ENCODE data around the gene FBXL13. TPM values are rescaled to one million over a fixed set of nuclear protein-coding genes. Genes with fewer than 3 reads are reported as not detected.
"Not testable (repeated sequence)": the region's sequence is repeated elsewhere in the genome, so short reads cannot be mapped to it uniquely, and the experiment has no call there.

Gene FBXL13
- total and polyA plus RNA-seq, 10 of the 15 experiments (the other 5 are each of a cell fraction or from before 2014, with no cell fraction given) = 0.08 to 0.95 (median 0.28) TPM; not detected in 2

- DNase-seq (ENCODE audit: low read depth, low spot score); H3K27me3 ChIP-seq (replicated peaks in 1 of 2; ENCODE audit: control insufficient read depth in 2 of 2, insufficient read depth in 2 of 2, low read length in 1 of 2); H3K4me1 ChIP-seq (ENCODE audit: control insufficient read depth, insufficient read depth, low read length); H2AFZ ChIP-seq (ENCODE audit: control insufficient read depth, low read depth, low read length); H3K36me3 ChIP-seq (ENCODE audit: control insufficient read depth in 2 of 2, insufficient read depth in 2 of 2, low read length in 1 of 2); FAIRE-seq; H3K4me2 ChIP-seq (ENCODE audit: control insufficient read depth, insufficient read depth); H3K9me3 ChIP-seq (replicated peaks; ENCODE audit: control insufficient read depth, insufficient read depth, low read length); SMC1A ChIA-PET (ENCODE audit: uncharacterized antibody, unreplicated experiment); POLR2A ChIA-PET; intact Hi-C loops (cut with micrococcal nuclease; ENCODE audit: unreplicated experiment); H3K4me3 ChIP-seq; in situ Hi-C loops (cut with MboI); H4K20me1 ChIP-seq (ENCODE audit: control insufficient read depth, insufficient read depth); BruUV-seq (replicated peaks); CTCF ChIA-PET; RAD21 ChIA-PET (ENCODE audit: unreplicated experiment); H3K79me2 ChIP-seq (ENCODE audit: control insufficient read depth, insufficient read depth, low read length); H3K9ac ChIP-seq (ENCODE audit: control insufficient read depth, insufficient read depth, low read length); H3K27ac ChIP-seq (ENCODE audit: control insufficient read depth, insufficient read depth); ATAC-seq: not testable (repeated sequence)
- 78% methylated on average over 3 of the region's 3 CpGs for WGBS (ENCODE audit: insufficient coverage, insufficient replicate concordance, low lambda C conversion rate, missing lambda C conversion rate)
Measured at GRCh38 chr7:103018295-103018694, 56.3 kb downstream of the FBXL13 start.

GRCh38 chr7:103011650-103012049 lies 62.9 kb downstream of the FBXL13 start:
- H3K27ac ChIP-seq (ENCODE audit: control insufficient read depth, insufficient read depth) = no peak overlapping the region
- no peak for ATAC-seq
- H3K27me3 ChIP-seq (replicated peaks in 1 of 2; ENCODE audit: control insufficient read depth in 2 of 2, insufficient read depth in 2 of 2, low read length in 1 of 2) = no peaks in the 10 kb centered on the region
- H2AFZ ChIP-seq (ENCODE audit: control insufficient read depth, low read depth, low read length) = no peak overlapping the region
- H3K4me3 ChIP-seq = no peak overlapping the region
- no peak for DNase-seq (ENCODE audit: low read depth, low spot score)
- no peaks in the 10 kb centered on the region for H3K9me3 ChIP-seq (replicated peaks; ENCODE audit: control insufficient read depth, insufficient read depth, low read length)
- H4K20me1 ChIP-seq (ENCODE audit: control insufficient read depth, insufficient read depth) = no peaks in the 10 kb centered on the region
- in situ Hi-C loops (cut with MboI) = no loop called here
- no TSS peak for BruUV-seq (replicated peaks)
- H3K9ac ChIP-seq (ENCODE audit: control insufficient read depth, insufficient read depth, low read length) = no peak overlapping the region
- intact Hi-C loops (cut with micrococcal nuclease; ENCODE audit: unreplicated experiment) = no loop called here
- H3K4me1 ChIP-seq (ENCODE audit: control insufficient read depth, insufficient read depth, low read length) = no peaks in the 10 kb centered on the region
- CTCF ChIA-PET = no interaction called here
- no peak overlapping the region for H3K4me2 ChIP-seq (ENCODE audit: control insufficient read depth, insufficient read depth)
- H3K36me3 ChIP-seq (ENCODE audit: control insufficient read depth in 2 of 2, insufficient read depth in 2 of 2, low read length in 1 of 2) = no peaks in the 10 kb centered on the region
- POLR2A ChIA-PET = no interaction called here
- RAD21 ChIA-PET (ENCODE audit: unreplicated experiment) = no interaction called here
- no peaks in the 10 kb centered on the region for H3K79me2 ChIP-seq (ENCODE audit: control insufficient read depth, insufficient read depth, low read length)
- FAIRE-seq = no peak
- SMC1A ChIA-PET (ENCODE audit: uncharacterized antibody, unreplicated experiment) = no interaction called here
- WGBS (ENCODE audit: insufficient coverage, insufficient replicate concordance, low lambda C conversion rate, missing lambda C conversion rate) = 31% methylated on average over 3 of the region's 3 CpGs
- TF ChIP-seq IKZF2 (IDR thresholded peaks at IDR 0.05) (no peak), ZNF622 (IDR thresholded peaks at IDR 0.05) (no peak), PRDM15 (CRISPR knock-in tag; IDR thresholded peaks at IDR 0.05) (no peak), JUND (IDR thresholded peaks at IDR 0.05; ENCODE audit: low read depth, low read length) (no peak), SIN3A (IDR thresholded peaks at IDR 0.05; ENCODE audit: low read depth, low read length) (no peak), NFXL1 (IDR thresholded peaks at IDR 0.05; ENCODE audit: borderline replicate concordance) (no peak), CREB1 (IDR thresholded peaks at IDR 0.05; ENCODE audit: low read depth) (no peak), ZNF592 (IDR thresholded peaks at IDR 0.05) (no peak), EGR1 (IDR thresholded peaks at IDR 0.05; ENCODE audit: borderline replicate concordance in 1 of 2, low read depth in 2 of 2, low read length in 2 of 2) (no peak), FOXM1 (IDR thresholded peaks at IDR 0.05; ENCODE audit: low read depth, low read length) (no peak), RBBP5 (conservative IDR thresholded peaks at IDR 0.05) (no peak)

Measured in GM12878 (cell line).